HG02981 (cell line): ENCODE results near the gene SAMD8.

ENCODE experiments used
- ATAC-seq: cut with Tn5 transposase; IDR thresholded peaks from one replicate; pipeline ENCODE4 v1.9.1; 2021; ENCODE audit warnings: mild to moderate bottlenecking, moderate library complexity; ENCODE audit not compliant: unreplicated experiment

SAMD8 gene

DNA sequence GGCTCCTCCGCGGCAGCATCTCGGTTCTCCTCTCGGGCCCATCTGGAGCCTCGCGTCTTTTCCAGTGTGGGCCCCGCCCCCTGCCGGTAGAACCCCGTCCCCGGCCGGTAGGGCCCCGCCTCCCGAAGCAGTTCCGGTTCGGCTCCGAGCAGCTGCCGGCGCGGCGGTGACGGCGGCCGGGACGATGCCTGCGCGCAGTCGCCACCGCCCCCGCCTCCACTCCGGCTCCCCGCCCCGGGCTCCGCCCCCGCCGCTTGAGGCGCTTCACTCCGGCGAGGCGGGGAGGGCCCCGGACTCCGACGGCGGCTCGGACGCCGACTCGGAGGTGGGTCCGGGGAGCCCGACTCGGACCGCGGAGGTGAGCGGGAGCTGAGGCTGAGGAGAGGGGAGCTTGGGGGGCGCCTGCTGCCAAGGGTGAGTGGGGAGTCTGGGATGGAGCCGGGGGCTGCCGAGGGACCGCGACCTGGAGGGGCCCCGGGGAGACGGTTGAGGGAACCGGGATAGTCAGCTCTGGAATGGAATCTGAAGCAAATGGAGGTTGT, at the start of gene SAMD8:
TSS of gene SAMD8 (plus strand) at position 292 of the 542 bp plus-strand sequence. CDS start 38,873 bp downstream, outside the sequence.
- ATAC-seq, result peak; percentile 81

DNA sequence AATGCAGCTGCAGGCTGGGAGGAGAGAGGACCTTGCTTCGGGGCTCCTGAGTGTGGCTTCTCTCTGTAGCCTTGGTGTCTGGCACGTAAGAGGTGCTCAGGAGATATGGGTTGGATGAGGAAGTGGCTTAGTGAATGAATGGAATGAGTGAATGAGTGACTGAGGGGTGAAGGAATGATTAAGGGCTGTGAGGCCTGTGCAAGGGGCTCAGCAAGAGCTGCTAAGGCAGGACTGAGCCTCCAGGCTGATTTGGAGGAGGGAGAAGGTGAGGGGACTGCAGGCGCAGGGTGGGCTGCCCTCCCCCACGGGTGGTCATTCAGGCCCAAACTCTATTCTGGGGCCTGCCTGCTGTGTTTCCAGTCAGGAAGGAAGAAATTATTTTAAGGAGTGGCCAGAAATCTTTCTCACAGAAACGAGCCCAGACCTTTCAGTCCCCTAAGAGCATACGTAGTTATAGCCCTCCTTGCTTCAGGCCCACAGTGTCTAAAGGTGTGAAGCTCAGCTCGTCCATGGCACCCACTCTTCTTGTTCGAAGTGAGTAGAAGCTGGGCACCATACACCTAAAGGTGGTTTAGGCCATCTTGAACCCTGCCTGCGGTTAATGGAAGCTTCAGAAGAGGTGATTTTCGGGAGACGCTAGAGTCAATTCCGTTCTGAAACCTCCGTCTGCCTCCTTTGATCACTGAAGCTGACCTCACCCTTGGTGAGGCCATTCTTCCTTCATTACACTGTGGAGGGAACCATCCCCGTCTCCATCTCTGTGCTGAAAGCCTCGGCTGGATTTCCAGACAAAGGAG, 49.5 kb upstream of the SAMD8 start:
- no peak for ATAC-seq

GRCh38 chr10:75062506-75063299, 48.8 kb upstream of the SAMD8 start:
- ATAC-seq, result no peak

- ATAC-seq, result no peak
Measured at GRCh38 chr10:75063461-75064230, 47.8 kb upstream of the SAMD8 start.

DNA sequence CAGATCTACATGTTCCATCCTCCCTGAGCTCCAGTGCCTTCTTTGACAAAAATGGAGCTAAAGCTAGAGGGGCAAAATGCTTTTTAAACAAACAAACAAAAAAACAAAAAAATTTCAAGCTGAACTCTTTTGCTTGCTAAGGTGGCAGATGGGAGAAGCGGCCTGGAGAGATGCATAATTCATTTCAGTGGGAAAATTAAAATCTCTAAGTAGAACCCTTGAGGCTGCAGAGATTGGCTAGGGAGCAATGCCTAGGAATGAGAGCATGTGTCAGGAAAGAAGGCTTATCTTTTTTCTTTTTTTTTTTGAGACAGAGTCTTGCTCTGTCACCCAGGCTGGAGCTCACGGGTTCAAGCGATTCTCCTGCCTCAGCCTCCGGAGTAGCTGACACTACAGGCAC, 46.4 kb upstream of the SAMD8 start:
- no peak for ATAC-seq

- ATAC-seq, result no peak
Measured at GRCh38 chr10:75066271-75066670, 45.2 kb upstream of the SAMD8 start.

DNA sequence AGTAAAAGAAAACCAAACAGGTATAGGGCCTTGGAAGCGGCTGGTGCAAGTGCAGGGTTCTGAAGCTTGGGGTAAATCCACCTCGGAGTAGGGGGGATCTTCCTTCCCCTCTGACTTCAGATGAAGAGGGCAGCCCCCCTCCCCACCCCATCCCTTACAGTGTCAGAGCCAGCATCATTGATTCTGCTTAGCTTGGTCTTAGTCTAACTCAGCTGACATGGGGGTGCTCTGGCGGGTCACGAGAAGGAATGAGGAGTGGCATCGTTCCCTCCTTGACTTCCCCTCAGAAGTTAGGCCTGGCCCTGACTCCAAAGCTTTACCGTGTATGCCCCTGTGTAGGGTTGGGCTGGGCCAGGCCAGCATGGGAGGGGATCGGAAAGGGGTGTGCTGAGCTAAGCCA, 44.2 kb upstream of the SAMD8 start:
- ATAC-seq, result no peak

DNA sequence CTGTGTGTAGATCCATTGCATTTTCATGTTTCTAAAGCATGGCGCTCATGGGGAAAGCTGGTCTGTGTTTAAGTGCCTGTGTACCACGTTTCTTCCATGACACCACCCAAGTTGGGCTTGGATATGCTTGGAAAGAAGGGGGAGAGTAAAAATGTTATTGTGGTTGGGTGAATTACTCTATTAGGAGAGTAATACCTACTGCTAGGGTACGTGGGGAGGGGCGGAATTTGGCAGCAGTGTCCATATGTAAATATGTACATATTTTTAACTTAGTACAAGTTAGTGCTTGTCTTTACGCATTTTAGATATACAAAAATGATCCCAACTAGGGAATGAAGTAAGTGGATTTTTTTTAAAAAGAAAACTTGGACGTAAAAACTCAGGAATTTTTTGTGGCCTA, 42.9 kb upstream of the SAMD8 start:
- no peak for ATAC-seq

DNA sequence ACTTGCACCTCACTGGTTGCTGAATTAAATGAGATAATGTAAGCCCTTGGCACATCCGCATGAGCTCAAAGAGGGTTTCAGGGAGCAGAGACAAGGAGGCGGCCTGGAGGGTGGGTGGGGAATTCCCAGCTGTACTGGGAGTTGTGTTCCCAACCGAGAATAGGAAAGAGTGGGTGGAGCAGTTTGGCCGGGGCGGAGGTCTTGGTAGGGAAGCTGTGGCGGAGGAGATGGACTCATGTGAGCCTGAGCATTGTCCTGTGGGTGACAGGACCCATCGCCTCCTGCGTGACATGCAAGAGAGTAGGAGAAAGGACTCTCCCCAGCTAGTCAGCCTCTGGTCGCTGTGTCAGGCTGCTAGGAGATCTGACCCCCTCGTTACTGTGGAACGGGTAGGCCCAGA, 41.0 kb upstream of the SAMD8 start:
- no peak for ATAC-seq

DNA sequence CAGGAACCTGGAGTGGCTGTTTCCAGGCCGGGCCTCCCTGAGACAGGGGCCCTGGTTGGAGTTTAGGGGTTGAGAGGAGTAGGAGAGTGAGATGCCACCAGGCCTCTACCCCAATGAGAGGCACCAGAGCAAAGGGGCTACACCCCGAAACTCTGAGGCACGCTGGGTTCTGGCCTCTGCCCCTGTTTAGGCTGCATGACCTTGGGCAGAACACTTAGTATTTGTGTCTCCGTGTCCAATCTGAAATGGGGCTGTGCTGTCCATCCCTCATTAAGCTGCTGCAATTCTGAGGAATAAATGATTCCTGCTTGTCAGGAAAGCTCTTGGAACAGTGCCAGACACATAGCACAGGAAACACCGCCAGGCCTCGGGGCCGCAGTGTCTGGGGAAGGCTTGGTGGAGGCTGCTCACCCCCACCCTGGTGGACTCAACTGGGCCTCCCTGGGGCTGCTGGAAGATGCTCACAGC, 40.5 kb upstream of the SAMD8 start:
- ATAC-seq, result no peak

GRCh38 chr10:75071756-75072155, 39.7 kb upstream of the SAMD8 start:
- ATAC-seq, result no peak

- ATAC-seq, result no peak
Measured at GRCh38 chr10:75072727-75073126, 38.7 kb upstream of the SAMD8 start.

DNA sequence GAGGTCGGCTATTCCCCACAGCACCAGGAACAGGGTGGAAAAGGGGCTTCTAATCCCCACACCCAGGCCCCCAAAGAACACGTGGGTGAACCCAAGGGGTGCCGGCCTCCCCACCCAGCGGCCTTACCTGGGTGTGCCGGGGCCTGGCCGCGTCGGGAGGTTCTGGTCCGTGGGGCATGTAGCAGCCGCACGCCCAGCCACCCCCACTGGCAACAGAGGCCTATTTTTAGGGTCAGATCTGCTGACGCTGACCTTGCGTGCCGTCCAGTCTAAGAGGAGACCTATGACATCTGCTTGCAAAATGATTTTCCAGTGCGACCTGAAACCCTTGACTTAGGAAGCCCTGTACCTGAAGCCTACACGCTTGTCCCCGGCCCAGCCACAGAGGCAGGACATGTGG, 38.0 kb upstream of the SAMD8 start:
- no peak for ATAC-seq

- no peak for ATAC-seq
Measured at GRCh38 chr10:75074711-75075445, 36.6 kb upstream of the SAMD8 start.

GRCh38 chr10:75076348-75076747, 35.1 kb upstream of the SAMD8 start:
- ATAC-seq, result no peak

- ATAC-seq, result no peak
Measured at GRCh38 chr10:75079436-75080083, 31.9 kb upstream of the SAMD8 start.

- no peak for ATAC-seq
Measured at GRCh38 chr10:75080554-75080953, 30.9 kb upstream of the SAMD8 start.

DNA sequence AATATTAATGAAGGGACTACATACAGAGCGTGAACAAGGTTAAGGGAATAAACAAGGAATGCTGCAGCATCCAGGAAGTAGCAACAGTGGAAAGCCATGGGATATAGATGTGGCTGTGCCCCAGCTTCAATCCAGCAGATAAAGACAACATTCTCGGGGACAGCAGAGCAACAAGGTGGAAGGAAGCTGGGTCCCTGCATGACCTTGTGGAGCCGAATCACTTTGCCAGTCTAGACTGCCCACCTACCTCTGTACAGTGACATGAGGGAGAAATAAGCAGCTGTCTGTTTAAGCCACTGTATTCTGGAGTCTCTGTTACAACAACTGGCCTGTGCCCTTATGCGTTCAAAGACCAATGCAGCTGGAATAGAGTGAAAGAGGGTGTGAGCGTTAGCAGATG, 30.1 kb upstream of the SAMD8 start:
- ATAC-seq, result no peak

DNA sequence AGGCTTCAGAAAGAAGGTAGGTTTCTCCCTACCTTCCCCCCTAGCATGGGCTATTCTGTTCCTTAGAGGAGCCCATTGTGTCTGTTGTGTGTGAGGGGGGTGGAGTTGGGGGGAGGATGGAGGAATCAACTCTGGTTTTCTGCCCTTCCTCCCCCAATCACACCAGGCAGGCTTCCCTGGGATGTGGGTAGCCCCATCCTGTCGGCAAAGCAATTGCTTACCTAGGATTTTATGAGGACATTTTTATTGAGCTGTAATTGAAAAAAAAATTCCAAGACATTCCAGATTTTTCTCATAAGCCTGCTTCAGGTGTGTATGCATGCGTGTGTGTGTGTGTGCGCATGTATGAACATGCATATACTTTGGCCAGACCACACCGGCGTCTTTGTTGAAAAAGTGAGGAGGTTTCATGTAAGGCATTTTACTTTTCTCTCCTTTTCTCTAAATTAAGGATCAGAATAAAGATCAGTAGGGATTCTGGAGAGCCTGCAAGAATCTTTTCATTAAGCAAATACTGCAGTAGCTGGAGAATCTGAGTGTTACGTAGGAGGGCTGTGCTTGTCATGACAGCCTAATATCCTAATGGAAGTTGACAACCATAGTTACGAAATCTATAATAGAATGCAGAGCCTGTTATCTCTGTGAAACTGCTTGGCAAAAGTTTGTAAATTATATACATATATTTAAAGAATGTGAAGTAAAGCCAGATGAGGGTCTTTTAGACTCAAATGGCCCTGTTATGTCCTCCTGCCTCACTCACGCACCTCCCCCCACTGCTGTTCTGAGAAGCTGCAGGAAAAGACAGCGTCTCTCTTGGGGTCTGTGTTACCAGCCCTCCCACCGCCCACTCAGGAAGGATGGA, 27.3 kb upstream of the SAMD8 start:
- no peak for ATAC-seq
